ENCODE measurements around the gene FIG4. TPM values are rescaled to one million over a fixed set of nuclear protein-coding genes. Genes with fewer than 3 reads are reported as not detected.

Gene FIG4
- total and polyA plus RNA-seq, 2 of the 13 experiments (the other 11 are each of a cell fraction or from before 2014, with no cell fraction given): 5.5 to 7.9 TPM

- TF ChIP-seq ZFP91 (CRISPR knock-in tag; IDR thresholded peaks at IDR 0.05; ENCODE audit: borderline replicate concordance) (peak; percentile 76; the same call in 1 of the 2 replicates), TBX3 (IDR thresholded peaks at IDR 0.05; ENCODE audit: borderline replicate concordance) (no peak), YEATS2 (CRISPR knock-in tag; IDR thresholded peaks at IDR 0.05; ENCODE audit: borderline replicate concordance) (peak; percentile 56; the same call in 1 of the 2 replicates), ZBTB3 (CRISPR knock-in tag; IDR thresholded peaks at IDR 0.05; ENCODE audit: borderline replicate concordance, low read depth) (peak; percentile 39; the same call in 1 of the 2 replicates), SMAD9 (CRISPR knock-in tag; IDR thresholded peaks at IDR 0.05) (no peak), TCF12 (IDR thresholded peaks at IDR 0.05) (no peak), TCF12 (CRISPR knock-in tag; IDR thresholded peaks at IDR 0.05) (no peak), ZNF816 (CRISPR knock-in tag; IDR thresholded peaks at IDR 0.05; ENCODE audit: borderline replicate concordance) (no peak), NFYC (CRISPR knock-in tag; IDR thresholded peaks at IDR 0.05) (peak; percentile 35; the same call in 1 of the 2 replicates), GATAD1 (CRISPR knock-in tag; IDR thresholded peaks at IDR 0.05) (0 out of 2 replicates have a peak, but pooled peaks have one; percentile 52), ZNF782 (CRISPR knock-in tag; IDR thresholded peaks at IDR 0.05; ENCODE audit: borderline replicate concordance) (0 out of 2 replicates have a peak, but pooled peaks have one; percentile 40), ZNF737 (CRISPR knock-in tag; IDR thresholded peaks at IDR 0.05; ENCODE audit: borderline replicate concordance) (no peak), ZNF563 (CRISPR knock-in tag; IDR thresholded peaks at IDR 0.05) (no peak; the same call in 1 of the 2 replicates), HNF1A (IDR thresholded peaks at IDR 0.05; ENCODE audit: low read depth) (no peak), HNF1A (CRISPR knock-in tag; IDR thresholded peaks at IDR 0.05; ENCODE audit: borderline replicate concordance) (peak; percentile 42; the same call in 1 of the 2 replicates), ZMYM4 (CRISPR knock-in tag; IDR thresholded peaks at IDR 0.05) (peak; percentile 69), ZNF7 (CRISPR knock-in tag; IDR thresholded peaks at IDR 0.05) (no peak), ZNF550 (CRISPR knock-in tag; IDR thresholded peaks at IDR 0.05; ENCODE audit: borderline replicate concordance) (no peak), TCF7L2 (IDR thresholded peaks at IDR 0.05; ENCODE audit: low read depth, low read length) (no peak), RARG (CRISPR knock-in tag; IDR thresholded peaks at IDR 0.05; ENCODE audit: low read depth) (no peak), PPARG (CRISPR knock-in tag; conservative IDR thresholded peaks at IDR 0.05) (no peak; the same call in 1 of the 2 replicates), ZNF317 (CRISPR knock-in tag; IDR thresholded peaks at IDR 0.05) (peak; percentile 80; the same call in 1 of the 2 replicates)
Measured at GRCh38 chr6:109690737-109691621, at the start of gene FIG4, which contains the start of gene AK9 (continued).

Measured in HepG2 (cell line).